HEK293 (cell line): ENCODE data around the gene SYN1.

Experiments used
- ELK4 ChIP-seq: IDR thresholded peaks from 2 replicates; pipeline ENCODE4 v1.6.1; 2011; ENCODE audit warnings: mild to moderate bottlenecking, low read depth, low read length, borderline replicate concordance
- ZNF148 ChIP-seq: fragments of 450-650 bp; formaldehyde crosslinking; IDR thresholded peaks from 2 replicates; pipeline ENCODE4 v1.5.0; 2017; ENCODE audit warnings: missing biosample characterization, missing genetic modification characterization, borderline replicate concordance
- ZNF621 ChIP-seq: fragments of 450-650 bp; formaldehyde crosslinking; IDR thresholded peaks from 2 replicates; pipeline ENCODE4 v1.5.1; 2017; ENCODE audit warnings: missing biosample characterization, missing genetic modification characterization

GRCh38 chrX:47583240-47583861 is 36.3 kb downstream of the SYN1 start:
- TF ChIP-seq ZNF148 (tag by site-specific recombination) = no peak
- no peak for TF ChIP-seq ELK4
- TF ChIP-seq ZNF621 (tag by site-specific recombination) = no peak
